Activated CD4-positive, alpha-beta T cell treated with anti-CD3 and anti-CD28 coated beads, Interleukin-2, amount 10 ng/mL, durations not matched to agents 7 days and 5 days (primary cell): ENCODE data around the gene FUT7. TPM values are rescaled to one million over a fixed set of nuclear protein-coding genes. Genes with fewer than 3 reads are reported as not detected.

Source experiments
- CTCF ChIA-PET: fragments of 350-600 bp; sonication (Branson Sonifier 250); formaldehyde crosslinking; loops from one replicate; lab custom pipeline; 2021; ENCODE audit warnings: antibody characterized with exemption; lab: Charles Lee
- POLR2A ChIA-PET: fragments of 350-600 bp; sonication (Branson Sonifier 250); formaldehyde crosslinking; loops from one replicate; lab custom pipeline; 2021; ENCODE audit warnings: antibody characterized with exemption; lab: Charles Lee
- DNase-seq: peaks from one replicate; pipeline ENCODE4 v3.0.0-alpha.2; 2020
- H3K27ac Mint-ChIP-seq: one replicate; pipeline ENCODE4 v1.8.0; 2021; ENCODE audit warnings: mild to moderate bottlenecking, moderate library complexity, mixed read lengths
- H3K27me3 Mint-ChIP-seq: one replicate; pipeline ENCODE4 v1.8.0; 2021; ENCODE audit warnings: mixed read lengths
- H3K36me3 Mint-ChIP-seq: one replicate; pipeline ENCODE4 v1.8.0; 2021; ENCODE audit warnings: low read depth, mixed read lengths
- H3K4me1 Mint-ChIP-seq: one replicate; pipeline ENCODE4 v1.8.0; 2021; ENCODE audit warnings: mixed read lengths
- H3K4me3 Mint-ChIP-seq: one replicate; pipeline ENCODE4 v1.8.0; 2021; ENCODE audit warnings: mild to moderate bottlenecking, moderate library complexity, mixed read lengths
- H3K9me3 Mint-ChIP-seq: one replicate; pipeline ENCODE4 v1.8.0; 2021; ENCODE audit warnings: mixed read lengths
- total RNA-seq, 2 experiments: library from RNA; stranded (reverse); gene quantifications; one replicate each; pipeline ENCODE4 v1.2.3, GENCODE V29; 2021

The FUT7 gene
- total RNA-seq, 2 experiments from 2014 or later, result 8.9 to 10.3 TPM

DNA sequence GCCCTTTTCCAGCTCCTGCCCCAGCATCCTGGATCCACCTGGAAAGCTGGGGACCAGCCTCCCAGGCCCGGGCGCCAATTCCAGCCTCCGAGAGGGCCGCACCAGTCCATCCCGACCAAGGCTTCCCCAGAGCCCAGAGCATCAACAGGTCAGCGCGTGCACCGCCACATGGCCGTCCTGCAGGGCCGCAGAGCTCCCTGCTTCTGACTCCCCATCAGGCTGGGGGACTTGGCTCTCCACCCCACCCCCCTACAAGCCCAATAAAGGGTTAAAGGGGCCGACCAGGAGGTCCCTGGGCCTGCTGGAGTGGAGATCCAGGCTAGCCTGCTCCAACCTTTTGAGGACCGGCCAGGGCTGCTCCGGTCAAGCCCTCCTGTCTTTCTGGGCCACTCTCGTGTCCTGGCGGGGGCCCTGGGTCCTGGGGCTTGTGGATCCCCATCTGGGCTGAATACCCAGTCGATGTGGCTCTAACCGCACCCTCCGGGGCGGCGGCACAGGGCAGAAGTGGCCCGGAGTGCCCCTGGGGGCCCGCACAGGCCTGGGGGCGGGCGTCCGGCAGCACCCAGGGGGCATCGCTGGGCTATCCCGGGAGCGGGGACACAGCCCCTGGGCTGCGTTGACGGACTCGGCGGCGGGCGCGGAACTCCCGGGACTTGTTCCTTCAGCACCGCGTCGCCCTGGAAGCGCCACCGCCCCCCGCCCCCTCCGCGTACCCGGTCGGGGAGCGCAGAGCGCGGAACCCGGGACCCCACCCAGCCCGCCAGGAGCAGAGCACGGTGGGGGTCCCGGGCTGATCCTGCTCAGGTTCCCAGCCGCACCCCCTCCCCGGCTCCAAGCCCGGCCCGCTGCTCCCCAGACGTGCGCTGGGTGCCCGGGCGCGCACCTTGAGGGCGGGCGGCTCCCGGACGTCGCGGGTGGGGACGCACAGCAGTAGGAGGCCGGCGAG is 21.4 kb upstream of the FUT7 start:
- POLR2A ChIA-PET, result no interaction called here

GRCh38 chr9:137052293-137052692 is 20.4 kb upstream of the FUT7 start:
- Mint-ChIP-seq H3K4me1 (peaks cover 6% of the 10 kb centered on the region), H3K27ac (no peak overlapping the region), H3K9me3 (no peaks in the 10 kb centered on the region), H3K4me3 (no peak overlapping the region), H3K36me3 (no peaks in the 10 kb centered on the region), H3K27me3 (peaks cover 31% of the 10 kb centered on the region)
- DNase-seq, result no peak
- ChIA-PET CTCF (interaction anchor here (0.9 to 1.2 kb wide), 5 partner anchors 15 to 210 kb away, joined by 3 to 7 read pairs (median 4); partner anchors contain the start of genes AJM1 and SAPCD2), POLR2A (no interaction called here)

More for the DNA sequence above, 21.4 kb upstream of the FUT7 start:
- H3K27me3 Mint-ChIP-seq, result peaks cover 24% of the 10 kb centered on the region
- DNase-seq, result no peak
- CTCF ChIA-PET, result interaction anchor here (1.0 to 1.2 kb wide), 3 partner anchors 18 to 211 kb away, joined by 4 to 7 read pairs (median 4); partner anchors contain the start of genes AJM1 and SAPCD2
- H3K27ac Mint-ChIP-seq, result no peak overlapping the region
- no peaks in the 10 kb centered on the region for H3K9me3 Mint-ChIP-seq
- H3K36me3 Mint-ChIP-seq, result no peaks in the 10 kb centered on the region
- no peak overlapping the region for H3K4me3 Mint-ChIP-seq
- H3K4me1 Mint-ChIP-seq, result peaks cover 6% of the 10 kb centered on the region

DNA sequence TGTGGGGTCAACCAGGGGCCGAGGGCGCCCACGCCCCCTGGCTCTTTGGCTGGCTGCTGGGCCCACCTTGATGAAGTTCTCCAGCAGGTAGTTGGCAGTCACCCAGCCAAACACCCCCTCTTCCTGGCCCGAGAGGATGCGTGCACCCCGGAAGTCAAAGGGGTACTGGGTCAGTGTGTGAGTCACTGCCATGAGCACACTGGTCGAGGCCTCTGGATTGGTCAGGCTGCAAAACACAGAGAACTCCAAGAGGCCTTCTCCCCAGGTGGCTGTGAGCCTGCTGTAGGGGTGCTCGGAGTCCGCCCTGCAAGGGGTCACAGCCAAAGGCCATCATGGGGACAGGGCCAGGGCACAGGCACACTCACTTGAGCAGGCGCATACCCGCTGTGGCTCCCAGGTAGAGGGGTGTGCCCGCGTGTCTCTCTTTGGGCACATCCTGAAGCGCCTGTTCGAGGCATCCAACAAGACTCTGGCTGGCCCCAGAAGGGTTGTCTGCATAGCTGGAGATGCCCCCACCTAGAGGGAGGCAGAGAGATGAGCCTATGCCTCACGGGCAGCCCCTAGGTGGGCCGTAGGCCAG is 19.3 kb upstream of the FUT7 start:
- DNase-seq, result no peak
- H3K36me3 Mint-ChIP-seq, result no peaks in the 10 kb centered on the region
- peaks cover 9% of the 10 kb centered on the region for H3K4me1 Mint-ChIP-seq
- no peaks in the 10 kb centered on the region for H3K9me3 Mint-ChIP-seq
- no peak overlapping the region for H3K4me3 Mint-ChIP-seq
- POLR2A ChIA-PET, result no interaction called here
- CTCF ChIA-PET, result no interaction called here
- H3K27me3 Mint-ChIP-seq, result peaks cover 39% of the 10 kb centered on the region
- H3K27ac Mint-ChIP-seq, result no peak overlapping the region

DNA sequence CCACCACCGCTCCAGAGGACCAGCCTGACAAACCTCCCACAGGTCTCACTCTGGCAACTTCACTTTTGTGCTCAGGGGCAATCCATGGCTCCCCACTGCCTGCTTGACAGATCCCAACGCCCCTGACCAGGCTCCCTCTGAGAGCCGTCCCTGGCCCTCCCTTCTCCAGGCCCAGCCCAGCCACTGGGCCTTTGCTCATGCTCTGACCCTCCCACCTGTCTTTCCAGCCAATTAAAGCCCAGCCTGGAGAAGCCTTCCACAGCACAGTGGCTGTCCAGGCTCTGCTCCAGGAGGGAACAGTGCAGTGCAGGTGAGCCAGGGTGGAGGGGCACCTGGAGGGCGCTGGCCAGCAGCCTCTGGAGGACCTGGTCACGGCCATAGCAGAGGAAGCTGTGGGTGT is 18.7 kb upstream of the FUT7 start:
- no peaks in the 10 kb centered on the region for H3K9me3 Mint-ChIP-seq
- ChIA-PET CTCF (interaction anchor here (1.8 kb wide), 1 partner anchor 13 kb away, joined by 5 read pairs; no protein-coding TSS in a partner anchor), POLR2A (no interaction called here)
- H3K27me3 Mint-ChIP-seq, result peaks cover 39% of the 10 kb centered on the region
- H3K27ac Mint-ChIP-seq, result no peak overlapping the region
- H3K4me3 Mint-ChIP-seq, result no peak overlapping the region
- DNase-seq, result no peak
- no peaks in the 10 kb centered on the region for H3K36me3 Mint-ChIP-seq
- peaks cover 9% of the 10 kb centered on the region for H3K4me1 Mint-ChIP-seq

- CTCF ChIA-PET, result interaction anchor here (0.6 to 1.8 kb wide), 6 partner anchors 14 to 398 kb away, joined by 3 to 13 read pairs (median 4); partner anchors contain the start of gene UAP1L1
Measured at GRCh38 chr9:137049544-137050449, 17.9 kb upstream of the FUT7 start.

DNA sequence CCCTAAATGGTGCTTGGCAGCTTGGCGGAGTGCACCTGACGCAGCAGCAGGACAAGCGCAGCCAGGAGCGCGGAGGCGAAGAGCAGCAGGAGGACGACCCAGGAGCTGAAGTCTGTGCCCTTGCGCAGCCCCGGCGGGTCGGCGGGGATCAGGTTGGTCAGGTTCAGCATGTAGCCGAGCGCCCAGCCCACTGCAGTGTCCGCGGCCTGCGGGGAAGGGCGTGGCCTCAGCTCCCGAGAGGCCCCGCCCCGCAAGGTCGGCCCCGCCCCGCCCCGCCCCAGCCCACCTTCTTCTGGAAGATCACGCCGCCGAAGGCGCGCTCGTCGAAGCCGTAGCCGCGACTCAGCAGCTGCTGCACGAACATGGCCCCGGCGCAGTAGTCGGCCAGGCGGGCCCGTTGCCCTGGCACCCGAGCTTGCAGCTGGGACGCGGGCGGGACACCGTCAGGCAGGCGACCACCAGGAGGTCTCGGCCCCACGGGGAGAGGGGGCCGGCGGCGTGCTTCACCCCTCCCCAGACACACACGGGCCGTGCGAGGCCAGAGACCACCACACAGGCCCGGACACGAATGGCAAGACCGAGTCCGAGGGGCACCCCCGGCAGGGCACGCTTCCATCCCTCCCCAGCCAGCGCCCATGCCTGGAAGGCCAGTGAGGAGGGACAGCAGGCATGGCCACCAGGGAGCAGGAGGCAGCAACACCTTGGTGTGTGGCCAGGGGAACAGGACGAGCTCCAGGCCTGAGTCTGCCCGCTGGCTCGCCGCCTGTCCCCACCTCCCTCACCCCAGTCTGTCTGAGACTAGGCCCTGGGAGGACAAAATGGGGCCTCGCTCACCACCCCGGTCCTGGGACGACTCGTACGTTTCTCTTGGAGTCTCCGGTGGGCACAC is 17.0 kb upstream of the FUT7 start:
- Mint-ChIP-seq H3K4me3 (no peak overlapping the region), H3K27me3 (peaks cover 43% of the 10 kb centered on the region), H3K36me3 (no peaks in the 10 kb centered on the region), H3K4me1 (peaks cover 19% of the 10 kb centered on the region), H3K27ac (no peak overlapping the region), H3K9me3 (no peaks in the 10 kb centered on the region)
- POLR2A ChIA-PET, result interaction anchor here (0.5 kb wide), 1 partner anchor 38 kb away, joined by 3 read pairs; the partner anchor contains the start of gene MAN1B1
- CTCF ChIA-PET, result interaction anchor here (0.6 to 2.6 kb wide), 10 partner anchors 10 to 399 kb away, joined by 3 to 17 read pairs (median 4); partner anchors contain the start of gene UAP1L1
- DNase-seq, result no peak

More at GRCh38 chr9:137049544-137050449, 17.9 kb upstream of the FUT7 start:
- H3K27me3 Mint-ChIP-seq, result peaks cover 43% of the 10 kb centered on the region
- no peak overlapping the region for H3K4me3 Mint-ChIP-seq
- H3K4me1 Mint-ChIP-seq, result peaks cover 13% of the 10 kb centered on the region
- H3K36me3 Mint-ChIP-seq, result no peaks in the 10 kb centered on the region
- no peaks in the 10 kb centered on the region for H3K9me3 Mint-ChIP-seq
- POLR2A ChIA-PET, result no interaction called here
- DNase-seq, result peak; percentile 70
- no peak overlapping the region for H3K27ac Mint-ChIP-seq

DNA sequence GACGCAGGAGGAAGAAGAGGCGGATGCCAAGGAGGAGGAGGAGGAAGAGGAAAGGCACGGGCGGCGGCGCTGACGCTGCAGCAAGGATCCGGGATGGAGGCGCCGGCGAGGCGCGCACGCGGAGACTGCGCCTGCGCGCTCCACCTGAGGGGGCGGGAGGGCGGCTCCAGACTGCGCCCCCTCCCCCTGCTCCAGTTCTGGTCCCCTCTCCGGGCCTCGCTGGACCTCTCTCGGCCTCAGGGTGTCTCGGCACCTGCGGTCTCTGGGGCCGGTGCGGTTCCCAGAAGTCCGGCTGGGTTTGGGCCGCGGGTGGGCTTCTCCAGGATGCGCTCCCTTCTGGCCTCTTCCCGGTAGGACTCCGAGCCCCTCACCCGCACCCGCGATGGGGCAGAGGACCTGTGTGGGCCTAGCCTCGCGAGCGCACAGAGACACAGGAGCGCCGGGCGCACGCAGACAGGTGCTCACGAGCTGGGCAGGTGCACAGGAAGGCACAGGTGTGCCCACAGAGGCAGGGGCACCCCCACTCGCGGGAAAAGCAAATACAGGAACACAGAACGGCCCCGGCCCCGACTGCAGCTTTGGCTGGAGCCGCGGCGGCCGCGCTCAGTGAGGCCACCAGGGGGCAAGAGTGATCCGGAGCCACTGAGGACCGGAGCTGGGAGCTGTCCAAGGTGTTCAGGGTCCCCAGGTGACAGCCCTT is 14.3 kb upstream of the FUT7 start, which contains the start of gene NPDC1:
TSS of gene NPDC1 (minus strand) at position 90 of the 700 bp plus-strand sequence. CDS start 188 bp downstream, outside the sequence.
- Mint-ChIP-seq H3K36me3 (no peaks in the 10 kb centered on the region), H3K27ac (peak within 1 kb of the TSS; percentile 54), H3K9me3 (no peaks in the 10 kb centered on the region)

DNA sequence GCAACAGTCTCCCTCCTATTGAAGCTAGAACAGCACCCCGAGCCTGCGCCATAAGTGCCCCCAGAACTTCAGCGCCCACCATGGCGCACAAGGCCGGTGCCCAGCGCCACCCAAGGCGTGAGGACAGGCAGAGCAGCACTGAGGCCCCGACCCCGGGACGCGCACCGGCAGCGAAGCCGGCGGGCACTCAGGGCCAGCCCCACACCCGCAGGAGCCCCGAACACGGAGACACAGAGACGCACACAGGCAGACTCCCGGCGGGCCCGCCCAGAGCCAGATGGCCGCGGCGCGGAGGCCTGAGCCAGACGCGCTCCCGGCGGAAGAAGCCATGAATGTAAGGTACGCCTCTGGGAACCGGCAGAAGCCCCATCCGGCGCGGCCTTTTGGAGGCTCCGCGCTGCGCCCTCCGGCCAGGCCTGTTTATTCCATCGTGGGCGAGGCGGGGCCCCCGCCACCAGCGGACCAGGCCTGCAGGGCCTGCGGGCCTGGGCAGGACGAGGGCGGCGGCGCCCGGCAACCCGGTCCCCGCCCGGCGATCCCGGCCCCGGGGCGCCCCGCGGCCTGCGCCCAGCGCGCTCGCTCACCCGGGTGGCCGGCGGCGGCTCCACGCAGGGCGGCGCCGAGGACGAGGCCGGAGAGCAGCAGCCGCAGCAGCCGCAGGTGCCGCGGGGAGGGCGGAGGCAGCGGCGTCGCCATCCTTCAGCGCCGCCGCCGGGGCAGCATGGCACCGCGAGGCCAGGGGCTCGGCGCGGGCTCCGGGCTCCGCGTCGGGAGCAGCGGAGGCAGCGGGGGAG is 13.6 kb upstream of the FUT7 start:
- ChIA-PET CTCF (interaction anchor here (1.0 to 3.8 kb wide), 11 partner anchors 9 to 258 kb away, joined by 3 to 59 read pairs (median 5); partner anchors contain the start of genes ABCA2, AJM1, FUT7 and SAPCD2), POLR2A (no interaction called here)
- H3K36me3 Mint-ChIP-seq, result no peaks in the 10 kb centered on the region
- peak overlapping the region; percentile 54 for H3K27ac Mint-ChIP-seq
- peak overlapping the region; percentile 70 for H3K4me3 Mint-ChIP-seq
- H3K9me3 Mint-ChIP-seq, result no peaks in the 10 kb centered on the region
- peaks cover 30% of the 10 kb centered on the region for H3K27me3 Mint-ChIP-seq
- DNase-seq, result no peak
- peaks cover 19% of the 10 kb centered on the region for H3K4me1 Mint-ChIP-seq

More for the DNA sequence above, 14.3 kb upstream of the FUT7 start, which contains the start of gene NPDC1:
- POLR2A ChIA-PET, result no interaction called here
- Mint-ChIP-seq H3K4me1 (peaks cover 19% of the 10 kb centered on the region), H3K4me3 (peak within 1 kb of the TSS; percentile 70), H3K27me3 (peaks cover 32% of the 10 kb centered on the region)
- CTCF ChIA-PET, result interaction anchor here (0.6 to 3.3 kb wide), 38 partner anchors 8 to 319 kb away, joined by 3 to 59 read pairs (median 4); partner anchors contain the start of genes ABCA2, ANAPC2, DPP7 and FUT7
- peak; percentile 86 for DNase-seq

DNA sequence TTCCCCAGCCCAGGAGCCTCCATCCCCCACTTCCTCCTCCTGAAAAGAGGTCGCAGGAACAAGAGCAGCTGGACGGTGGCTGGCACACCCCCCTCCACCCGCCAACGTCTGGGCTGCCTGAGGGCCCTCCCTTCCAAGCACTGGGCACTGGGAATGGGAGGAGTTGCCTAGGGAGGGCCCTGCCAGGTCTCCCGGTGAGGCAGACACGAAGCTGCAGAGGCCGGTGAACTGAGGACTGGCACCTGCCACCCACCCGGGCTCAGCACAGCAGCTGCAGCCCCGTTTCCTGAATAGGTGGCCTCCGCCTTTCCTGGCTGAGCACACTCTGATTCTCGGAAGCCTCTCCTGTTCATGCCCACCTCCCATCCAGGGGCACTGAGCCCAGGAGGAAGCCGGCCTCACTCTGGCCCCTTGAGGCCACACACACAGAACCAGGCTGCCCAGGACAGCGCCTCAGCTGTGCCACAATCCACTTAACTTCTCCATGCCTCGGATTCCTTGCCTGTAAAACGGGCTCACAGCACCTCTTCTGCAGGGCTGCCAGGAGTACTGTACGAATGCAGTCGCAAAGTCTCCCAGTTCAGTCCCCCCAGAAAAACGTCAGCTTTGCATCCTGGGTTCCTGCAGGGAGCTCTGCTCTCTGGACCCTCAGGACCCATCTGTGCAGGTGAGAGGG is 12.8 kb upstream of the FUT7 start:
- peak overlapping the region; percentile 70 for H3K4me3 Mint-ChIP-seq
- H3K9me3 Mint-ChIP-seq, result no peaks in the 10 kb centered on the region
- peak overlapping the region; percentile 54 for H3K27ac Mint-ChIP-seq
- CTCF ChIA-PET, result interaction anchor here (1.0 to 3.8 kb wide), 8 partner anchors 8 to 258 kb away, joined by 3 to 44 read pairs (median 4); partner anchors contain the start of genes ABCA2, AJM1 and SAPCD2
- H3K27me3 Mint-ChIP-seq, result peaks cover 24% of the 10 kb centered on the region
- POLR2A ChIA-PET, result no interaction called here
- H3K4me1 Mint-ChIP-seq, result peaks cover 16% of the 10 kb centered on the region
- no peak for DNase-seq
- no peaks in the 10 kb centered on the region for H3K36me3 Mint-ChIP-seq
